ENCODE results near the gene KLK7.

KLK7 gene

GRCh38 chr19:50952910-50953309, 30.8 kb downstream of the KLK7 start, which contains the start of gene KLK5:
Gene KLK5 (minus strand): TSS chr19:50953038. CDS start chr19:50952657, 381 bp downstream.
- CTCF ChIA-PET, result interaction anchor here (0.6 to 1.0 kb wide), 2 partner anchors 24 to 142 kb away, joined by 3 to 7 read pairs; no protein-coding TSS in a partner anchor
- peak; percentile 58 for DNase-seq (ENCODE audit: low spot score)
- TF ChIP-seq CTCF (conservative IDR thresholded peaks at IDR 0.05; ENCODE audit: low read depth), result no peak
- POLR2A ChIA-PET (ENCODE audit: low non-redundant PET), result no interaction called here
- H3K27ac ChIP-seq, result no peak within 1 kb of the TSS

DNA sequence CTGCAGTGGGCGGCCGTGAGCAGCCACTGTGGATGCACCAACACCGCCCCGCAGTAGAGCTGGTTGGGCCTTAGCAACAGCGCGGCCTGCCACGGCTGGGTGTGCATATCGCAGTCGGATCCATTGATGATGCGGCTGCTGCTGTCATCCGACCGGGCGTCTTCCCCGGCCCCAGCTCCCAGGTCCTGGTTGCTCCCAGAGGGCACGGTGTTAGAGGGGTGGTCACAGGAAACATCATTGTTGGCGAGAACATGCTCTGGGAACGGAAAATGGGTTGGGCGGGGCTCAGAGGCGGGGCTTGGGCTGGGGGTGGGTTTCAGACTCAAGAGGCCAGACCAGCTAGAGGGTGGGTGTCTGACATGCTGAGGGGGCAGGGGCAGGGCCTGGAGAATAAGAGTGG, 33.9 kb downstream of the KLK7 start:
- POLR2A ChIA-PET (ENCODE audit: low non-redundant PET), result no interaction called here
- CTCF ChIA-PET, result interaction anchor here (0.8 kb wide), 1 partner anchor 67 kb away, joined by 4 read pairs; no protein-coding TSS in a partner anchor

DNA sequence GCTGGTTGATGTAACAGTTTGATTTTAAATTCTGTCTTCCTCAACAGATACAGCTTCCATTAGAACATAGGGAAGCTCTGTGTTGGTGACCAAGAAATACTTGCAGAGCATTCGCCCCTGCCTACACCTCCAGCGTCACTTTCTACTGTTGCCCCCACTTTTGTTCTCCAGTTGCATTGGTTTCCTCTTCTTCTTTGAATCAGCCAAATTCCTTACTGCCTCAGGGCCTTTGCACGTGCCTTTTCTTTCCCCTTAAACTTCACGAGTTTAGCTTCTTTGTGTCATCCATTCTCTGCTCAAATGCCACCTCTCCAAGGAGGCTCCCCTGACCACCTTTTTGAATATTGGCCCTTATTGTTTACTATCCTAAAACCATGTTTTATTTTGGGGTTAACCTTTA, 36.6 kb downstream of the KLK7 start:
- no peak for DNase-seq (ENCODE audit: low spot score)
- ChIA-PET POLR2A (ENCODE audit: low non-redundant PET) (no interaction called here), CTCF (interaction anchor here (0.6 to 3.3 kb wide), 3 partner anchors 70 to 711 kb away, joined by 3 to 15 read pairs (median 5); no protein-coding TSS in a partner anchor)
- no peak for TF ChIP-seq CTCF (conservative IDR thresholded peaks at IDR 0.05; ENCODE audit: low read depth)
- no peak overlapping the region for H3K27ac ChIP-seq

More for the DNA sequence above, 33.9 kb downstream of the KLK7 start:
- TF ChIP-seq CTCF (conservative IDR thresholded peaks at IDR 0.05; ENCODE audit: low read depth), result no peak
- no peak for DNase-seq (ENCODE audit: low spot score)
- no peak overlapping the region for H3K27ac ChIP-seq

GRCh38 chr19:50944795-50945194, 38.9 kb downstream of the KLK7 start:
- TF ChIP-seq CTCF (conservative IDR thresholded peaks at IDR 0.05; ENCODE audit: low read depth), result no peak
- H3K27ac ChIP-seq, result no peak overlapping the region
- ChIA-PET POLR2A (ENCODE audit: low non-redundant PET) (no interaction called here), CTCF (interaction anchor here (3.3 kb wide), 1 partner anchor 72 kb away, joined by 15 read pairs; no protein-coding TSS in a partner anchor)
- no peak for DNase-seq (ENCODE audit: low spot score)

DNA sequence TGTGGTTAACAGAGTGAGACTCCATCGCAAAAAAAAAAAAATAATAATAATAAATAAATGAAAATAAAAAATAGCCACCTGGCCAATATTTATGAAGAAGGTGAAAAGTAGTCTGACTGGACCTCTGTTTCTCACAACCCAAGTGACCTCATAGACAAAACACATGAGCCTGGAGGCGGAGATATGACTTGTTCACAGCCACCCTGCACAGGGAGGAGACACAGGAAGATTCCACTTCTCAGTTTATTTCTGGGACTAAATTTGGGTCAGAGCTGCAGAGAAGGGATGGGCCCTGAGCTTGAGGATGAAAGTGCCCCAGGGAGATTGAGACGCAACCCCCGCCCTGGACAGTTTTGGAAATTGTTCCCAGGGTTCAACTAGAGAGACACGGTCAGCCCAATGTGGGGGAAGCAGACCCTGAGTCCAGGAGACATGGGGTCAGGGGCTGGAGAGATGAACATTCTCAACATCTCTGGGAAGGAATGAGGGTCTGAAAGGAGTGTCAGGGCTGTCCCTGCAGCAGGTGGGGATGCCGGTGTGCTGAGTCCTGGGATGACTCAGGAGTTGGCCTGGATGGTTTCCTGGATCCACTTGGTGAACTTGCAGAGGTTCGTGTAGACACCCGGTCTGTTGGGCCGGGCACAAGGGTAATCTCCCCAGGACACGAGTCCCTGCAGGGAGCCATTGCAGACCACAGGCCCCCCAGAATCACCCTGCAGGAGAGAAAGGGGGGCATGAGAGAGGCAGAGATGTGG, 40.5 kb downstream of the KLK7 start:
- H3K27ac ChIP-seq, result no peak overlapping the region
- TF ChIP-seq CTCF (conservative IDR thresholded peaks at IDR 0.05; ENCODE audit: low read depth), result no peak
- ChIA-PET POLR2A (ENCODE audit: low non-redundant PET) (interaction anchor here (0.6 kb wide), 1 partner anchor 517 kb away, joined by 3 read pairs; no protein-coding TSS in a partner anchor), CTCF (no interaction called here)
- peak; percentile 59 for DNase-seq (ENCODE audit: low spot score)

DNA sequence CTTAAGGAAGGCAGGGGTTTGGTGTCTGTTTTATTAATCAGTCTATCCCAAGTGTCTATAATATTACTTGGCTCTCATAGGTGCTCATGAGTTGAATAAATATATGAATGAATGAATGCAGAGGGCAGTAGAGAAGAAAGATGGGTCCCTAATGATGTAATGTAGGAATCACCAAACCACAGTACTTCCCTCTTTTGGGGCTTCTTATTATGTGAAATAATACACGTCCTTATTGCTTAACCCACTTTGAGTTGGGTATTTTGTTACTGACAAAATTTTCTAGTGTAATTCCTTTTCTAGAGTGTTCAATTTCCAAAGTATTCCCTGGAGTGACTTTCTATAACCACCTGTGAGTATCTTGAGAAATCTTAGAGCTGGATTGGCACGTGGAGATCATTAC, 44.1 kb downstream of the KLK7 start:
- CTCF ChIA-PET, result no interaction called here
- DNase-seq (ENCODE audit: low spot score), result no peak
- TF ChIP-seq CTCF (conservative IDR thresholded peaks at IDR 0.05; ENCODE audit: low read depth), result no peak
- no peak overlapping the region for H3K27ac ChIP-seq
- POLR2A ChIA-PET (ENCODE audit: low non-redundant PET), result no interaction called here
